ENCODE measurements around the gene CTNNA2. TPM values are rescaled to one million over a fixed set of nuclear protein-coding genes. Genes with fewer than 3 reads are reported as not detected.

CTNNA2 gene
- total RNA-seq, 2 donors from 2014 or later: not detected

- Histone ChIP-seq H3K9me3 (no peaks in the 10 kb centered on the region), H3K4me1 (no peaks in the 10 kb centered on the region), H3K4me3 (no peak overlapping the region), H3K36me3 (no peaks in the 10 kb centered on the region), H3K27ac (no peak overlapping the region), H3K27me3 (no peaks in the 10 kb centered on the region)
- no peak for TF ChIP-seq CTCF (IDR thresholded peaks at IDR 0.05)
- DNase-seq (ENCODE audit: low spot score): no peak
Measured at GRCh38 chr2:79627237-79627636, 114.4 kb downstream of the CTNNA2 start.

GRCh38 chr2:79630060-79630459 is 117.2 kb downstream of the CTNNA2 start:
- no peak for TF ChIP-seq CTCF (IDR thresholded peaks at IDR 0.05)
- H3K27me3 ChIP-seq: no peaks in the 10 kb centered on the region
- no peak for DNase-seq (ENCODE audit: low spot score)

GRCh38 chr2:79630972-79631557 is 118.2 kb downstream of the CTNNA2 start:
- H3K9me3 ChIP-seq: no peaks in the 10 kb centered on the region
- no peak overlapping the region for H3K27ac ChIP-seq
- no peak for TF ChIP-seq CTCF (IDR thresholded peaks at IDR 0.05)
- H3K27me3 ChIP-seq: no peaks in the 10 kb centered on the region
- no peaks in the 10 kb centered on the region for H3K36me3 ChIP-seq
- no peak overlapping the region for H3K4me3 ChIP-seq
- no peak for DNase-seq (ENCODE audit: low spot score)
- H3K4me1 ChIP-seq: no peaks in the 10 kb centered on the region

More at GRCh38 chr2:79630060-79630459, 117.2 kb downstream of the CTNNA2 start:
- H3K4me3 ChIP-seq: no peak overlapping the region
- H3K27ac ChIP-seq: no peak overlapping the region
- no peaks in the 10 kb centered on the region for H3K4me1 ChIP-seq
- H3K9me3 ChIP-seq: no peaks in the 10 kb centered on the region
- H3K36me3 ChIP-seq: no peaks in the 10 kb centered on the region

GRCh38 chr2:79638410-79638809 is 125.6 kb downstream of the CTNNA2 start:
- no peak for DNase-seq (ENCODE audit: low spot score)
- TF ChIP-seq CTCF (IDR thresholded peaks at IDR 0.05): no peak
- no peaks in the 10 kb centered on the region for H3K9me3 ChIP-seq
- H3K4me1 ChIP-seq: no peaks in the 10 kb centered on the region
- H3K27ac ChIP-seq: no peak overlapping the region
- H3K36me3 ChIP-seq: no peaks in the 10 kb centered on the region
- no peaks in the 10 kb centered on the region for H3K27me3 ChIP-seq
- H3K4me3 ChIP-seq: no peak overlapping the region

GRCh38 chr2:79638954-79639353 is 126.1 kb downstream of the CTNNA2 start:
- no peaks in the 10 kb centered on the region for H3K36me3 ChIP-seq

More at GRCh38 chr2:79638954-79639353, 126.1 kb downstream of the CTNNA2 start:
- no peak overlapping the region for H3K27ac ChIP-seq
- DNase-seq (ENCODE audit: low spot score): no peak
- TF ChIP-seq CTCF (IDR thresholded peaks at IDR 0.05): no peak
- no peak overlapping the region for H3K4me3 ChIP-seq
- no peaks in the 10 kb centered on the region for H3K9me3 ChIP-seq
- no peaks in the 10 kb centered on the region for H3K4me1 ChIP-seq
- no peaks in the 10 kb centered on the region for H3K27me3 ChIP-seq

Measured in right atrium auricular region (tissue), 2 donors.